HG03521 (cell line): ENCODE results near the gene COPS9.

Experiments
- ATAC-seq: cut with Tn5 transposase; IDR thresholded peaks from one replicate; pipeline ENCODE4 v1.9.1; 2021; ENCODE audit warnings: mild to moderate bottlenecking, moderate library complexity; ENCODE audit not compliant: unreplicated experiment

COPS9 gene

DNA sequence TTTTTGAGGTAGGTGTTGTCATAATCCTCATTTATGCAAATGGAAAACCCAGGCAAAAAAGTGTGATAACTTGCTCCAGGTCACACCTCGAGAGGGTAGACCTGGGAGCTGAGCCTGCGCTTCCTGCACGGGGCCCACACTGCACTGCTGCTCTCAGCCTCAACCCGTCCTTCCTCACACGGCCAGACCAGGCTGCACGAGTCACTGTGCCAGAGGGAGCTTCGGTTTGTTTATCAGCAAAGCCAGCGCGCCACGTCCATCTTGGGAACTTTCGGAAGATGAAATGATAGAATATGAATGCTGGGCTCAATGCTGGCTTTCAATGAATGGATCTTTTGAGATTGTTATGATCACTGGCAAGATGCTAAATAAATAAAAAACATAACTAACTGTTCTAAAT lies 14.4 kb downstream of the COPS9 start:
- ATAC-seq: no peak

DNA sequence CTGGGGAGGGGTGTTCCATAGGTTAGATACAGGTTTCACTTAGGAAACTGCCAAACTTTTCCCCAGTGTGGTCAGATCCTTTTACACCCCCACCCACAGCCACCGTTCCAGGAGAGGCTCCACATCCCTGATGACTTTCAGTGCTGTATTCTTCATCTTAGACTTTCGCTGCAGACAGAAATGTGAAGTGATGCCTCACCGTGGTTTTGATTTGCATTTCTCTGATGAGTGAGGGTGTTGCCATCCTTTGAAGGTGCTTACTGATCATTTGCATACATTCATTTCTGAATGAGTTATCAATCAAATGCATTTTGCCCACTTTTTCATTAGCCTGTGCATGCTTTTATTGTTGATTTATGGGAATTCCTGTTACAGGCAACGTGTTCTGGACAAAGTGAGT lies 14.9 kb downstream of the COPS9 start:
- no peak for ATAC-seq

DNA sequence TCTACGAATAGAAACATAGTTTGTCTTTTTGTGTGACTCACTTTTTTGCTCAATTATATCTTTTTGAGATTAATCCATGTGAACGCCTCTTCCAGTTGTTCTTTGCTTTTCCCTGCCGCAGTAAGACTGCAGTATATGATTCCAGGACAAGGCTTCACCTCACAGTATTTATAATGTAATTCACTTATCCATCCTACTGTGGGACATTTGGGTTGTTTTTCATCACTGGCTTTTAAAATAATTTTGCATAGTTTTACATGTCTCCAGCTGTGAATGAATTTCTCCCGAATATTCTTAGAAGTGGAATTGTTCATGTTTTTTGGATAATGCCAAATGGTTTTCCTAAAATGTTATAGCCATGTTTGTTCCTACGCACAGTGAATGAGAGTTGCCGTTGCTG lies 21.9 kb downstream of the COPS9 start:
- no peak for ATAC-seq

DNA sequence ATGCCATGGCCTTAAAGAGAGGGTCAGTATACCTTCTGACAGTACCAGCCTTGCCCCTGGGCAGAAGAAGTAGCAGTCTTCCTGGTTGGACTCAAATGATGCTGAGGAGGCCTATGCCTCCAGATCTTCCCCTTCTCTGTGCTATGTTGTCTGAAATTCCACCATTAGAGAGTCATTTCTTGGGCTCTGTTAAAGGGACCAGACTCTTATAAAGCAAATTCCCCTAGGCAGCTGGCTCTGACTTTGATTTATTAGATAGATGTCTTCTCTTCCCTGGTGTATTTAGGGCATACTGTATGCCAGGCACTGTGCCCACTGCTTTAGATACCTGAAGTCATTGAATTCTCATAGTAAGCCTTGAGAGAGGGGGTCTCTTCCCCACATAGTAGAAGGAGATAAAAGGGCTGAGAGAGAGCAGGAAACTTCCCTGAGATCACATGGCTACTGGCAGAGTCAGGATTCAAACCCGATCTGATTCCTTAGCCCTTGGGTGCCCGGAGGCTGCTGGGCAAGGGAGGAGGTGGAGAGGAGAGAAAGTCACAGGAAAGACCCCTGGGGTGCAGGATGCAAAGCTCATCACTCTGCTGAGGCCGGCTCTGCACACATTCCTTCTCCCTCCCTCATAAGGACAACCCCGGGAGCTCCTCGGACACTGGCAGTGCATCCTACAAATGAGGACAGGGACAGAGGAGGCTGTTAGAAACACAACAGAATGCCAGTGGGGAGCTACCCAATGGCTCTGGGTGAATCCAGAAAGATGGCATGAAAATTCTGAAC lies 23.0 kb downstream of the COPS9 start:
- no peak for ATAC-seq

DNA sequence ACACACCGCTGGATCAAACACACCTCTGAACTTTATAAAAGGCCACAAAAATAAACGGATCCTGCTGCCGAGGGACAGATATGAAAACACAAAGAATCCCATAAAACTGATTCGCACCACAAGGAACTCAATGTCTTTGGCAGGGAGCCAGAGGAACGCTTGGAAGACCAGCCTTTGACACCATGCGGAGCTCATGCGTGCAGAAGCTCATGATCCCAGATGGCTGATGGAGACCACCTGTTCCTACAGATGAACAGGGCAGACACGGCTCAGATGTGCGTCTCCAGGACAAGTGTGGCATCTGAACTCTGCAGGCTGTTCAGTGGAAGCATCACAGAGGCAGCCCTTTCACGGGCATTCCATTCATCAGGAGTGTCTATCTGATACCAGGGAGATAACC lies 24.9 kb downstream of the COPS9 start:
- no peak for ATAC-seq

DNA sequence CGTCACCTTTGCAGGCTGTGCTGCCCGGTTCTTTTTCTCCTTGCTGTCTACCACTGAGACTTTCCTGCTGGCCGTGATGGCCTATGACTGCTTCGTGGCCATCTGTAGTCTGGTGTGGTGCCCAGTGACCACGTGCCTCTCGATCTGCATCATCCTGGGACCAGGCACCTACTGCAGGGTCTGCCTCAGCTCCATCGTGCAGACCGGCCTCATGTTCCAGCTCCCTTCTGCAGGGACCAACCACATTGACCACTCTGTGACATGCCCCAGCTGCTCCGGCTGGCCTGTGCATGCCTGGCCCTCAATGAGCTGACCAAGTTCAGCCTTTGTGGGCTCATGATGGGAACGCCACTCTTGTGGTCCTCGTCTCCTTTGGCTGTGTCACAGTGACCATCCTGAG lies 26.7 kb downstream of the COPS9 start:
- ATAC-seq: no peak

DNA sequence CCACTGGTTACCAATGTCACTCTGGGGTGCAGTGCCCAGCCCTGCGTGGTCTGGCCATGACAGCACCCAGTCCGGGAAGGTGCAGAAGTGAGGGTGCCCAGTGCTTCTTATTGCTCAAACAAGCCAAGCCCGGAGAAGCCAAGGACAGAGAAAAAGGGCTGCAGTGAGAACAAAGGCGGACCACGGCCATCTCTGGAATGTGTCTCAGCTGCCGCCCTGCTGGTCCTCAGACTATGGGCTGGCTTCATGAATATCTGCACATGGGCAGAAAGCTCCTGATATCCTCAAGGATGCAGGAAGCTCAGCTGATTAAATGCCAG lies 28.7 kb downstream of the COPS9 start:
- ATAC-seq: no peak

DNA sequence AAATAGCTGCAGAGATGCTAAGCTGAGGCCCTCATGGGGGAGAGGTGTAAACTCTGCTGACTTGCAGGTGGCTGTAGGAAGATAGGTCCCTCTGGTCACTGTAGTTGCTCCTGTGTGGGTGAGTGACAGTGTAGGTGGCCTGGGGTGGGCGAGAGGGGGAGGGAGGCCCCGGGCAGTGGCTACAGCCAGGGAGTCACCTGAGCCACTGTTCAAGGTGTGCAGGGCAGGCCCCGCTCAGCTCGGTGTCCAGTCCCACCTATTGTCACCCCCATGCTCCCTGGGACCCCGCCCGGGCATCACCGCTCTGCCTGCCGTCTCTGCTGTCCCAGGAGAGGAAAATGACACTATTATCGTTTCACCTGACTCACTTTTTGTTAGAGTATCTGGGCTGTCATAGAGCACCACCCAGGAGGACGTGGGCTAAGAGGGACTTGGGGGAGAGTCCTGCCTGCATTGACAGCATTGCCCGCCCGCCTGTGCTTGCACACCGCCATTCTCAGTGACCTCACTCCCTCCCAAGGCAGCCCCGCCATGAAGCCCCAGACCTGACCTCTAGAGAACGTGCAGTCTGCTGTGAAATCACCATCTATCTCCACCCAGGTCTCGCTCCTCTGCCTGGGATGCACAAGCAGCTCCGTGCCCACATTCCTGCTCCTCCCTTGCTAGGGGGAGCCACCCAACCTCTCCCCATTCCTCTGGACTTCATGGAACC lies 29.2 kb downstream of the COPS9 start:
- ATAC-seq: no peak

DNA sequence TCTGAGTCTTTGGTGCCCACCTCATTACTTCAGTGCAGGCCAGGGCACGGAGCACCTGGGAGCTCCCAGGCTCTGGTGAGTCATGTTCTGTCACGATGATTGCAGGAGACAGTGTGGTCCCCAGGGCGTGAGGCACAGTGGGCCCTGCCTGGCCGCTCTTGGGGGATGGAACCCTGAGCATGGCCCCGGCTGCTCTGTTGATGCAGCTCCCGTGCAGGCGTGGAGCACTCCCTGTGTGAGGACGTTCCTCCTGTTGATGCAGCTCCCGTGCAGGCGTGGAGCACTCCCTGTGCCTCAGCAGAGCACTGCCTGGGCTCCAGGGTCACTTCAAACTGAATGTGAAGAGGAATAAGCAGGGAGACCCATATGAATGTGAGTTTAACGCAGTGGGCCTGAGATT lies 30.1 kb downstream of the COPS9 start:
- no peak for ATAC-seq

DNA sequence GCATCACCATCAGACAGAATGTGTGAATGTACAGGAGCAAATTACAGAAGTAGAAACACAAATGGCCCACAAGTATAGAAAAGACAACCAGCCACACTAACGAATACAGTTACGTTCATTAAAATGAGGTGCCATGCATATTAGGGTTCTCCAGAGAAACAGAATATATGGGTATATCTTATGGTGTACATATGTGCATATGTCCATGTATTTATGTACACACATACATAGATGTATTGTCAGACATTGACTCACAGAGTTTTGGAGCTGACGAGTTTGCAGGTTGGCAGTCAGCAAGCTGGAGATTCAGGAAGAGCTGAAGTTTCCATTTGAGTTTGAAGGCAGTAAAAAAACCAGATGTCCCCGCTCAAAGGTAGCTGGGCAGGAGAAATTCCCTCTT lies 33.0 kb downstream of the COPS9 start:
- ATAC-seq: no peak

DNA sequence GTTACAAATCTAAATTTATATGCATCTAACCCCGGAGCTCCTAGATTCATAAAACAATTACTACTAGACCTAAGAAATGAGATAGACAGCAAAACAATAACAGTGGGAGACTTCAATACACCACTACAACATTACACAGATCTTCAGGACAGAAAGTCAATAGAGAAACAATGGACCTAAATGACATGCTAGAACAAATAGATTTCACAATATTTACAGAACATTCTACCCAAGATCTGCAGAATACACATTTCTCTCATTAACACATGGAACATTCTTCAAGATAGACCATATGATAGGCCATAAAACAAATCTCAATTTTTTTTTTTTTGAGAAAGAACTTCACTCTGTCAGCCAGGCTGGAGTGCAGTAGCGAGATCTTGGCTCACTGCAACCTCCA lies 37.8 kb downstream of the COPS9 start:
- no peak for ATAC-seq

DNA sequence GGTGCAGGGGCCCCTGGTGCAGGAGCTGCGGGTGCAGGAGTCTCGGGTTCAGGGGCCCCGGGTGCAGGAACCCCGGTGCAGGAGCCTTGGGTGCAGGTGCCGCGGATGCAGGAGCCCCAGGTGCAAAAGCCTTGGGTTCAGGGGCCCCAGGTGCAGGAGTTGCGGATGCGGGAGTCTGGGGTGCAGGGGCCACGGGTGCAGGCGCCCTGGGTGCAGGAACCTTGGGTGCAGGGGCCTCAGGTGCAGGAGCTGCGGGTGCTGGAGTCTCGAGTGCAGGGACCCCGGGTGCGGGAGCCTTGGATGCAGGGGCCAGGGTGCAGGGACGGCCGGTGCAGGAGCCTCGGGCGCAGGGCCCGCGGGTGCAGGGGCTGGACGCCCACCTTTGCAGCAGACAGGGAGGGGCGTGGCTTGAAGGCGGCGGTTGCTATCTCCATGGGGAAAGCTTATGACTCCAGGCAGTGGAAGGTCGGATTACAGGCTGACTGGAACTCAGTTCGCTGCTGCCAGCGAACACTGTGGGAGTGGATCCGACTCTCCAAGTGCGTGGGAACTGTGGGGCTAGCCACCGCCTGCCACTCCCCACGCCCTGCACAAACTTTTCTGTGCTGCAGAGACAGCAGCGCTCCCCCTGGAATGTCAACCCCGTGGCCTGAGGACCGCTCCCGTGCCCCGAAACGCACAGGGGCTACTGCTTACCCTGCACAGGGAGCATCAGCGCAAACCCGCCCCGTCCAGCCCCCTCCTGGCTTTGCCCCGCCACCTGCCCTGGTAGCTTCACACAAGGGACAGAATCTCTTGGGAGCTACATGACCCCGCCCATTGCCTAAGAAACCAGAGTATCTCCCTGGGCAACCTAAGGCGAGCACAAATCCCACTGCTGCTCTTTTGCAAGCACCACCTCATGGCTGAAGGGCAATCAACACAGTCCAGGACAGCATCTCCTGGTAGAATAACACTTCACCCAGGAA lies 40.3 kb downstream of the COPS9 start:
- no peak for ATAC-seq

DNA sequence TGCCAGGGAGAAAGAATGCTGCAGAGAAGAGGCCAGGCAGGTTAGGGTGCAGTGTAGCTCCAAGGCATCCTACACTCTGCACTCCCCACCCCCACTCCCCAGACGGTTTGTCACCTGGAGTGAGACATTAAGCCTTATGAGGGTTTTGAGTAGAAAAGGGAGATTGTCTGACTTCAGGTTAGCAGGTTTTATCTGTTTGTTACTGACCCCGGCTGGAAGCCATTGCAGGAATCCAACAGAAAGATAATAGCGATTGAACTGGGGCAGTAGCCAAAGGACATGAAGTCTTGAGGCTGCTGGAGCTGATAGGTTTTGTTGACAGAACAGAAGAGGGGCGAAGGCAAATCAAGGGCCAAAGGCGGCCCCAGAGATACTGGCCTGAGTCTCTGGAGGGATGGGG lies 46.8 kb downstream of the COPS9 start:
- no peak for ATAC-seq

DNA sequence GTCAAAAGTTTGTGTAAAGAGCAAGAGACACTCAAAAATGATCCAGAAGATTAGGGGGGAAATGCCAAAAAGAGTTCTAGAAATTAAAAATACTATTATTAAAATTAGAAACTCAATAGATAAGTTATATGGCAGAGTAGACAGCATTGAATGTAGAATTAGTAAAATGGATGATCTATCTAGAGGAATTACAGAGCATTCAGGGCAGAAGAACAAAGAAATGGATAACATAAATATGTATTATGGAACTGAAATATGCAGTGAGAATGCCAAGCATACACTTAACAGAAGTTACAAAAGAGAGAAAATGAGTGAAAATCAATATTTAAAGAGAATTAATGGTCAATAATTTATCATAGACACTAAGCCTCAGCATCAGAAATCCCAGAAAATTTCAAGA lies 49.5 kb downstream of the COPS9 start:
- no peak for ATAC-seq
